ENCODE results near the gene PTX4.

The PTX4 gene

DNA sequence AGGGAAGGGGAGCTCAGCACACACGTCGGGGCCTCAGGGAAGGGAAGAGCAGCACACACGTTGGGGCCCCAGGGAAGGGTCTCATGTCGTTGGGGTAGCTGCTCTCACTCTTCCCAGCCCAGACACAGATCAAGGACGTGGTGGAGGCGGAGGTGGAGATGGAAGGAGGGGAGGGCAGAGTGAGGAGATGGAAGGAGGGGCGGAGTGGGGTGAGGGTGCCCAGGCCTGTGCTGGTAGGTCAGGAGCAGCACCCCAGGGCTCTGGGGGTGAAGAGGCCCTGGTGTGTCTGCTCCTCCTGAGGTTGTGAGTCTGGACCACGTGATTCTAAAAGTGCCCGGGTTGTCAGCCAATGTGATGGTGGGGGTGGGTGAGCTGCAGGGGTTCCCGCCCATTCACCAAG, 28.8 kb downstream of the PTX4 start:
- H3K9me3 ChIP-seq (ENCODE audit: insufficient read depth, low read depth, low read length): no peaks in the 10 kb centered on the region
- TF ChIP-seq EZH2phosphoT487 (IDR thresholded peaks at IDR 0.05; ENCODE audit: borderline replicate concordance): no peak
- TF ChIP-seq CTCF (conservative IDR thresholded peaks at IDR 0.05; ENCODE audit: low read length): no peak
- no peaks in the 10 kb centered on the region for H3K9me2 ChIP-seq (replicated peaks; ENCODE audit: low read depth, low read length)
- H3K4me1 ChIP-seq (ENCODE audit: insufficient read depth, low read length, poor library complexity, severe bottlenecking): no peaks in the 10 kb centered on the region
- H3F3A ChIP-seq (ENCODE audit: low read depth): no peaks in the 10 kb centered on the region
- no peak overlapping the region for H2AFZ ChIP-seq (ENCODE audit: low read length)
- H3K4me2 ChIP-seq (ENCODE audit: low read depth, low read length, poor library complexity, severe bottlenecking): no peak overlapping the region
- no peaks in the 10 kb centered on the region for H3K36me3 ChIP-seq (ENCODE audit: insufficient read depth, low read length)
- H4K20me1 ChIP-seq (ENCODE audit: insufficient read depth, low read length, poor library complexity, severe bottlenecking): no peaks in the 10 kb centered on the region
- H3K79me2 ChIP-seq (ENCODE audit: insufficient read depth, low read length): no peaks in the 10 kb centered on the region
- no peak overlapping the region for H3K4me3 ChIP-seq (ENCODE audit: low read length, poor library complexity, severe bottlenecking)
- no peaks in the 10 kb centered on the region for H3K27me3 ChIP-seq (ENCODE audit: insufficient read depth, low read length, poor library complexity, severe bottlenecking)
- no peak overlapping the region for H3K9ac ChIP-seq (ENCODE audit: low read depth, low read length, poor library complexity, severe bottlenecking)

- no peaks in the 10 kb centered on the region for H3K27me3 ChIP-seq (ENCODE audit: insufficient read depth, low read length, poor library complexity, severe bottlenecking)
- no peaks in the 10 kb centered on the region for H3K4me1 ChIP-seq (ENCODE audit: insufficient read depth, low read length, poor library complexity, severe bottlenecking)
- no peak overlapping the region for H3K4me2 ChIP-seq (ENCODE audit: low read depth, low read length, poor library complexity, severe bottlenecking)
- no peaks in the 10 kb centered on the region for H3K9me2 ChIP-seq (replicated peaks; ENCODE audit: low read depth, low read length)
- H3F3A ChIP-seq (ENCODE audit: low read depth): no peaks in the 10 kb centered on the region
- H3K36me3 ChIP-seq (ENCODE audit: insufficient read depth, low read length): no peaks in the 10 kb centered on the region
- no peak overlapping the region for H3K4me3 ChIP-seq (ENCODE audit: low read length, poor library complexity, severe bottlenecking)
- no peaks in the 10 kb centered on the region for H3K79me2 ChIP-seq (ENCODE audit: insufficient read depth, low read length)
- no peaks in the 10 kb centered on the region for H3K9me3 ChIP-seq (ENCODE audit: insufficient read depth, low read depth, low read length)
- H4K20me1 ChIP-seq (ENCODE audit: insufficient read depth, low read length, poor library complexity, severe bottlenecking): no peaks in the 10 kb centered on the region
- TF ChIP-seq EZH2phosphoT487 (IDR thresholded peaks at IDR 0.05; ENCODE audit: borderline replicate concordance) (no peak), CTCF (conservative IDR thresholded peaks at IDR 0.05; ENCODE audit: low read length) (no peak)
- H2AFZ ChIP-seq (ENCODE audit: low read length): no peak overlapping the region
- H3K9ac ChIP-seq (ENCODE audit: low read depth, low read length, poor library complexity, severe bottlenecking): no peak overlapping the region
Measured at GRCh38 chr16:1458977-1459341, 29.8 kb downstream of the PTX4 start.

GRCh38 chr16:1458336-1458976, 30.3 kb downstream of the PTX4 start:
- no peaks in the 10 kb centered on the region for H3F3A ChIP-seq (ENCODE audit: low read depth)
- H3K79me2 ChIP-seq (ENCODE audit: insufficient read depth, low read length): no peaks in the 10 kb centered on the region
- H3K4me1 ChIP-seq (ENCODE audit: insufficient read depth, low read length, poor library complexity, severe bottlenecking): no peaks in the 10 kb centered on the region
- no peak for TF ChIP-seq CTCF (conservative IDR thresholded peaks at IDR 0.05; ENCODE audit: low read length)
- no peak for TF ChIP-seq EZH2phosphoT487 (IDR thresholded peaks at IDR 0.05; ENCODE audit: borderline replicate concordance)
- no peak overlapping the region for H3K4me2 ChIP-seq (ENCODE audit: low read depth, low read length, poor library complexity, severe bottlenecking)
- H2AFZ ChIP-seq (ENCODE audit: low read length): no peak overlapping the region
- no peaks in the 10 kb centered on the region for H3K36me3 ChIP-seq (ENCODE audit: insufficient read depth, low read length)
- H3K4me3 ChIP-seq (ENCODE audit: low read length, poor library complexity, severe bottlenecking): no peak overlapping the region
- H3K27me3 ChIP-seq (ENCODE audit: insufficient read depth, low read length, poor library complexity, severe bottlenecking): no peaks in the 10 kb centered on the region
- no peaks in the 10 kb centered on the region for H4K20me1 ChIP-seq (ENCODE audit: insufficient read depth, low read length, poor library complexity, severe bottlenecking)
- no peaks in the 10 kb centered on the region for H3K9me3 ChIP-seq (ENCODE audit: insufficient read depth, low read depth, low read length)
- H3K9ac ChIP-seq (ENCODE audit: low read depth, low read length, poor library complexity, severe bottlenecking): no peak overlapping the region
- H3K9me2 ChIP-seq (replicated peaks; ENCODE audit: low read depth, low read length): no peaks in the 10 kb centered on the region
